Gastroesophageal sphincter (tissue), 4 donors: ENCODE data around the gene TM9SF4. TPM values are rescaled to one million over a fixed set of nuclear protein-coding genes. Genes with fewer than 3 reads are reported as not detected.

ENCODE experiments used
- ATAC-seq: fragments of 150-250 bp; one replicate; pipeline ENCODE4 v1.9.1; 2016; ENCODE audit warnings: mild to moderate bottlenecking, moderate library complexity
- H3K27ac ChIP-seq, 4 donors: fragments of 200-600 bp; sonication (generic) in 3 of 4; 1 replicate in 3 of 4; 2 replicates in 1 of 4; pipeline ENCODE4 v1.5.1; 2016 to 2019
- H3K27me3 ChIP-seq: fragments of 200-600 bp; sonication (generic); one replicate; pipeline ENCODE4 v1.5.1; 2019
- H3K36me3 ChIP-seq, 2 donors: fragments of 200-600 bp; sonication (generic); one replicate each; pipeline ENCODE4 v1.5.1; 2019; ENCODE audit warnings: control low read depth in 1 of 2
- H3K4me1 ChIP-seq, 3 donors: fragments of 200-600 bp; sonication (generic); 1 replicate in 2 of 3; 2 replicates in 1 of 3; pipeline ENCODE4 v1.5.1; 2016 to 2019; ENCODE audit warnings: control low read depth in 2 of 3
- H3K4me3 ChIP-seq, 2 donors: fragments of 200-600 bp; sonication (generic); one replicate each; pipeline ENCODE4 v1.5.1; 2019; ENCODE audit warnings: mild to moderate bottlenecking in 1 of 2, moderate library complexity in 1 of 2
- H3K9me3 ChIP-seq, 3 donors: fragments of 200-600 bp; sonication (generic); one replicate each; pipeline ENCODE4 v1.5.1; 2017 to 2019; ENCODE audit warnings: control low read depth in 2 of 3
- EP300 ChIP-seq: sonication (generic); formaldehyde crosslinking; IDR thresholded peaks from one replicate; pipeline ENCODE4 v1.6.1; 2017; ENCODE audit warnings: antibody characterized with exemption, mild to moderate bottlenecking
- POLR2A ChIP-seq, 2 donors: fragments of 450-650 bp; IDR thresholded peaks; one replicate each; pipeline ENCODE4 v1.6.1; 2017; ENCODE audit warnings: antibody characterized with exemption in 2 of 2, mild to moderate bottlenecking in 2 of 2, moderate library complexity in 1 of 2
- POLR2AphosphoS5 ChIP-seq: sonication (generic); formaldehyde crosslinking; IDR thresholded peaks from one replicate; pipeline ENCODE4 v1.6.1; 2017; ENCODE audit warnings: antibody characterized with exemption
- WGBS, 2 donors: methylation state at CpG; one replicate each; pipeline ENCODE4 v1.1.5; 2018; ENCODE audit warnings: low coverage in 1 of 2; 5-methylcytosine and 5-hydroxymethylcytosine counted together
- total RNA-seq, 4 donors: library from RNA; depleted of rRNA; stranded (reverse); fragments of >200 nt; gene quantifications; one replicate each; pipeline ENCODE4 v1.1.0, GENCODE V29; 2016
- TF ChIP-seq, protein P1 (sequence below), 4 experiments: fragments of 200-600 bp in 2 of 4; fragments of 450-650 bp in 2 of 4; sonication (generic) in 1 of 4; IDR thresholded peaks; one replicate each; pipeline ENCODE4 v1.5.1; 2017 to 2019; ENCODE audit warnings: antibody characterized with exemption in 4 of 4, mild to moderate bottlenecking in 2 of 4, moderate library complexity in 2 of 4

The TM9SF4 gene
- total RNA-seq, 4 donors from 2014 or later: 20.7 to 32.6 (median 22.9) TPM

DNA sequence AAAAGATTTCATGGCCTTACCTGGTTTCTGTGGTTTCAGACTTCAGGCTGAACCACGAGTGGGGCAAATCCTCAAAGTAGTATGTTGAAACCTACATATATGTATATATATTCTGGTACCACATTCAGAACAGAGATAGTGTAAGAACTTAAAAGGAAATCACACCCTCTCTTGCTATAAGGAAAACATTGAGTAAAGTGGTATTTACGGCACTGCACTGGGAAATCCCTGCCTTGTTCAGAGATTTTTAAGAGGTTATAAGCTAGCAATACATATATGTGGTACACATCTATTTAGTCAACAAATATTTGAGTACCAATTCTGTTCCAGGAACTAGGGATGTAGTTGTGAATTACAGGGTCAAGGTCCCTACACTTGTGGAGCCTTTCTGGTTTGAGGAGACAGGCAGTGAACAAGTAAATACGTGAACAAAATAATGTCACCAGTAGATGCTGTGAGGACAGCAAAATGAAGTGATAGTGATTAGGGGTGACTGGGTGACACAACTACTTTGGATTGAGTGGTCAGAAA, 1.7 kb downstream of the TM9SF4 start:
- 72 to 75% methylated on average over 3 of the region's 3 CpGs for WGBS, 2 donors
- Histone ChIP-seq H3K27me3 (no peaks in the 10 kb centered on the region), H3K27ac (peak overlapping the region in 1 of 4 donors; percentile 0), H3K4me1 (peaks cover 0 to 52% (median 11%) of the 10 kb centered on the region in 3 donors), H3K4me3 (no peak overlapping the region), H3K9me3 (no peaks in the 10 kb centered on the region), H3K36me3 (no peaks in the 10 kb centered on the region)
- no peak for ATAC-seq
- TF ChIP-seq, protein P1, sequence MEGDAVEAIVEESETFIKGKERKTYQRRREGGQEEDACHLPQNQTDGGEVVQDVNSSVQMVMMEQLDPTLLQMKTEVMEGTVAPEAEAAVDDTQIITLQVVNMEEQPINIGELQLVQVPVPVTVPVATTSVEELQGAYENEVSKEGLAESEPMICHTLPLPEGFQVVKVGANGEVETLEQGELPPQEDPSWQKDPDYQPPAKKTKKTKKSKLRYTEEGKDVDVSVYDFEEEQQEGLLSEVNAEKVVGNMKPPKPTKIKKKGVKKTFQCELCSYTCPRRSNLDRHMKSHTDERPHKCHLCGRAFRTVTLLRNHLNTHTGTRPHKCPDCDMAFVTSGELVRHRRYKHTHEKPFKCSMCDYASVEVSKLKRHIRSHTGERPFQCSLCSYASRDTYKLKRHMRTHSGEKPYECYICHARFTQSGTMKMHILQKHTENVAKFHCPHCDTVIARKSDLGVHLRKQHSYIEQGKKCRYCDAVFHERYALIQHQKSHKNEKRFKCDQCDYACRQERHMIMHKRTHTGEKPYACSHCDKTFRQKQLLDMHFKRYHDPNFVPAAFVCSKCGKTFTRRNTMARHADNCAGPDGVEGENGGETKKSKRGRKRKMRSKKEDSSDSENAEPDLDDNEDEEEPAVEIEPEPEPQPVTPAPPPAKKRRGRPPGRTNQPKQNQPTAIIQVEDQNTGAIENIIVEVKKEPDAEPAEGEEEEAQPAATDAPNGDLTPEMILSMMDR (IDR thresholded peaks at IDR 0.05): no peak
- TF ChIP-seq EP300: no peak

DNA sequence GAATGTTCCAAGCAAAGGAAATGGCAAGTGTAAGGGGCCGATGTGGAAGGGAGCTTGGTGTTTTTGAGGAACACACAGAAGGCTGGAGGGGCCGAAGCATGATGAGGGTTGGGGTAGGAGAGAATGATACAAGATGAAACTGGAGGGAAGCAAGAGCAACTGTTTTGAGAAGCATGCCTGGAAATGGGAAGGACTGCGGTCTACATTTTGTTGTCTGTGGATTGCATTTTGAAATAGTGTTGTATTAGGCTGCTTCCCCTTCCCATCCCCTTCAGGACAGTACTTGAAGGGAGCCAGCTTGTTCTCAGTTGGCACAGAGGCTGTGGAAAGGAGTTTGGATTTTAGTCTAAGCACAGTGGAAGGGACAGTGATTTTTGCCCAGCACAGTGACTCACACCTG, 2.2 kb downstream of the TM9SF4 start:
- Histone ChIP-seq H3K27ac (peak overlapping the region in 1 of 4 donors; percentile 0), H3K27me3 (no peaks in the 10 kb centered on the region), H3K4me1 (peaks cover 0 to 57% (median 11%) of the 10 kb centered on the region in 3 donors), H3K36me3 (no peaks in the 10 kb centered on the region), H3K4me3 (no peak overlapping the region), H3K9me3 (no peaks in the 10 kb centered on the region)
- WGBS, 2 donors: 79% methylated on average over 3 of the region's 3 CpGs; no CpG with 5 or more reads in 1 of the 2 donors
- no peak for ATAC-seq
- TF ChIP-seq, protein P1 (IDR thresholded peaks at IDR 0.05): no peak
- TF ChIP-seq EP300: no peak
- TF ChIP-seq POLR2A (IDR thresholded peaks at IDR 0.05): no peak
- TF ChIP-seq POLR2AphosphoS5: no peak

DNA sequence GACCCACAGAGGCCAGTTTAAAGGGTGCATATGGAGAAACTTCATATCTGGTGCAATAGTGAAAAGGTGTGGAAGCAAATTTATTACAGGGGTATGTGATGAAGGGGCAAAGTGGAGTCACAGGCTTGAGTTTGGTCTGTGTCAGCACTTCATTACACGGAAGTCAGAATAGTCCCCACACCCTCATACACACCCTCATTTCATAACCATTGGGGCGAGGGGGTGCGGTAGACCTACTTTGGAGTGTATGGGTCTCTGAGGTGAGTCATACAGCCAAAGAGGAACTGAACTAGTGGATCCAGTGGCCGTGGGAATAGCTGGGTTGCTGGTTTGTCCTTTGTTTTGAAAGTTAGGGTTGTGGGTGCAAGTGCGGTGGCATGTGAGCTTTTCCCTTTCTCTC, 3.3 kb downstream of the TM9SF4 start:
- ATAC-seq: no peak
- Histone ChIP-seq H3K27ac (no peak overlapping the region), H3K4me1 (peaks cover 0 to 68% (median 15%) of the 10 kb centered on the region in 3 donors), H3K36me3 (no peaks in the 10 kb centered on the region), H3K27me3 (no peaks in the 10 kb centered on the region), H3K9me3 (no peaks in the 10 kb centered on the region), H3K4me3 (no peak overlapping the region)
- WGBS, 2 donors: 65 to 89% methylated on average over 3 of the region's 5 CpGs
- TF ChIP-seq POLR2AphosphoS5 (no peak), POLR2A (IDR thresholded peaks at IDR 0.05) (no peak), EP300 (no peak)
- TF ChIP-seq, protein P1 (IDR thresholded peaks at IDR 0.05): no peak

DNA sequence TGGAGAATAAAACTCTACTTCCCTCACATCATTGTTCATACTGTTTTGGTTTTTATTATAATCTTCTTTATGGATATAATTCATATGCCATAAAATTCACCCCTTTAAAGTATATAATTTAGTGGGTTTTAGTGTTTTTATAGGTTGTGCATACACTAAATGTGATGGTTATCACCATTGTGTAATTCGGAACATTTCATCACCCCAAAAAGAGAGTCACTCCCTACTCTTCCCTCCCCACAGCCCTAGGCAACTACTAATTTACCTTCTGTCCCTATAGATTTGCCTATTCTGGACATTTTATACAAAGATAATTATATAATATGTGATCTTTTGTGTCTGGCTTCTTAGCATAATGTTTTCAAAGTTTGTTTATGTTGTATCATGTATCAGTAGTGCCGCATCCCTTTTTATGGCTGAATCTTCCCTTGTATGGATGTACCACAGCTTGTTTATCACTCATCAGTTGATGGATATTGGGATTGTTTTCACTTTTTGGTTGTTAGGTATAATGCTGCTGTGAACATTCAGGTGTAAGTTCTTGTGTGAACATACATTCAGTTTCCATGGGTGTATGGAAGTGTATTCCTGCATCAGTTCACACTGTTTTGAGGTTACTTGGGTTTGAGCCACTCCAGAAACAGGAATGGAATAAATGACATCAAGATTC, 4.2 kb downstream of the TM9SF4 start:
- 86 to 100% methylated on average over 1 to 2 of the region's 2 CpGs for WGBS, 2 donors

More for the DNA sequence above, 4.2 kb downstream of the TM9SF4 start:
- no peak overlapping the region for H3K27ac ChIP-seq
- no peak for ATAC-seq
- H3K4me1 ChIP-seq: peaks cover 0 to 68% (median 15%) of the 10 kb centered on the region in 3 donors
- no peak overlapping the region for H3K4me3 ChIP-seq
- H3K9me3 ChIP-seq: no peaks in the 10 kb centered on the region
- H3K27me3 ChIP-seq: no peaks in the 10 kb centered on the region
- H3K36me3 ChIP-seq: no peaks in the 10 kb centered on the region
- TF ChIP-seq EP300 (no peak), POLR2AphosphoS5 (no peak), POLR2A (IDR thresholded peaks at IDR 0.05) (no peak)
- TF ChIP-seq, protein P1 (IDR thresholded peaks at IDR 0.05): no peak
